ENCODE measurements around the gene SLC33A1. TPM values are rescaled to one million over a fixed set of nuclear protein-coding genes. Genes with fewer than 3 reads are reported as not detected.

The SLC33A1 gene
- polyA plus RNA-seq, 1 donor, result 13.6 TPM

GRCh38 chr3:155790272-155790925 is 63.8 kb downstream of the SLC33A1 start:
- DNase-seq, result no peak

- no peak for DNase-seq
Measured at GRCh38 chr3:155785662-155786295, 68.4 kb downstream of the SLC33A1 start.

- no peak for DNase-seq
Measured at GRCh38 chr3:155782390-155782953, 71.8 kb downstream of the SLC33A1 start.

GRCh38 chr3:155780291-155780690 is 73.9 kb downstream of the SLC33A1 start:
- DNase-seq, result no peak

GRCh38 chr3:155778462-155778861 is 75.8 kb downstream of the SLC33A1 start:
- DNase-seq, result no peak

- no peak for DNase-seq
Measured at GRCh38 chr3:155772801-155773200, 81.4 kb downstream of the SLC33A1 start.

- no peak for DNase-seq
Measured at GRCh38 chr3:155771126-155771525, 83.1 kb downstream of the SLC33A1 start.

Other genes with a start within 250 kb of the SLC33A1 start
- gene PLCH1, start 109.4 kb downstream of the SLC33A1 start, polyA plus RNA-seq (ENCODE audit: insufficient read length), result 0.41 TPM
- 3.8 TPM for gene C3orf33, start 48.1 kb downstream of the SLC33A1 start, polyA plus RNA-seq (ENCODE audit: insufficient read length)
- 38.0 TPM for gene GMPS, start 16.2 kb upstream of the SLC33A1 start, polyA plus RNA-seq (ENCODE audit: insufficient read length)

All from hindlimb muscle (tissue), 1 donor.